Central memory CD4-positive, alpha-beta T cell (primary cell): Measurements from ENCODE around the gene CDK19.

ENCODE experiments used
- DNase-seq: peaks from one replicate; pipeline ENCODE4 v3.0.0; 2022

CDK19 gene

GRCh38 chr6:110654096-110654820 is 161.0 kb downstream of the CDK19 start:
- no peak for DNase-seq

DNA sequence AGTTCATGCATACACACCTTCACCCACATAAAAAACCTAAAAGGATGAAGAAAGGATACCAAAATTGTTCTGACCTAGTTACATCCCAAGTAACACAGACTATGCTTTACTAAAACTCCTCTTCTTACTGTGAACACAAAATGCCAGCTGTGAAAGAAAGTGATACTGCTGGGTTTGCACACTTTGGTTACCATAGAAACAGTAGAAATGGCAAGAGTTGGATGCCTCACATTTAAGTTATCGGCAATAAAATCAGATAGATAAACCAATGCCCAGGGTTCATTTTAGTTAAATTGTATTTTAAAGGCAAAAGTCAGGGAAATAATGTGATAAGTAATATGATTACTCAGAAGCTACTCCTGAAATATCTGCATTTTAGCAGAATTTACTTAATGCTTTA is 161.9 kb downstream of the CDK19 start:
- DNase-seq, result no peak

GRCh38 chr6:110652520-110652919 is 162.7 kb downstream of the CDK19 start:
- DNase-seq, result no peak

DNA sequence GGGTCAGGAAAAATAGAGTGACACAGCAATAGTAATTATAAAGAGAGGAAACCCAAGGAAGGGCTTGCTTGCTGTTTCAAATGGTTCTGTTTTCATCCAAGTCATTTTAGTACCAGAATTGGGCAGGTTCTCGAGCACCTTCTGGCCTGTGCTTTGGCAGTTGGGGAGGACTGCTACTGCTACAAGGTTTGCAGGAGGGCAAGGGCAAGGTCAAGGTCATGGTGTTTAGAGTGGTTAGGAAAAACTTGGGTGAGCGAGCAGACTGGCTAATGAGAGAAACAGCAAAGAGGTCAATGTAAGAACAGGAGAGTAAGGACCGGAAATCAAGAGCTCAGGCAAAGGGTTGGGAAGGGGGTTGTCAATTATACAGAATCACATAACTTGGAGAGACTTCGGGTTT is 164.5 kb downstream of the CDK19 start:
- no peak for DNase-seq

DNA sequence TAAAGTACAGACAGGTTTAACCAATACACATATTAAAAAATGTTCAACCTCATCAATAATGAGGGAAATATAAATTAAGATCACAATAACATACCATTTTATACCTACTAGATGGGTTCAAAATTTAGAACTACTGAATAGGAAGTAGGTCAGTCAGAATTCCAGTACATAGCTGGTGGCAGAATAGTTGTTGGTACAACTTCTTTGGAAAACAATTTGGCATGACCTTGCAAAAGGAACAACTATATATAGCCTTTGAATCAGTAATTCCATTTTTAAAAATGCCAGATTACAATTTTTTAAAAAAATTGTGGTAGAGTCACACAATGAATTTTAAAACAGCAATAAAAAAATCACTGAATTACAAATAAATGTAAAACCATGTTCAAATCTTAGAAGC is 165.6 kb downstream of the CDK19 start:
- no peak for DNase-seq

- no peak for DNase-seq
These were observed 168.0 kb downstream of the CDK19 start for GRCh38 chr6:110646951-110647910.

- no peak for DNase-seq
These were observed 168.9 kb downstream of the CDK19 start for GRCh38 chr6:110646419-110646698.

- no peak for DNase-seq
These were observed 169.4 kb downstream of the CDK19 start for GRCh38 chr6:110645685-110646418.

GRCh38 chr6:110643175-110643574 is 172.1 kb downstream of the CDK19 start:
- no peak for DNase-seq

GRCh38 chr6:110642711-110643110 is 172.6 kb downstream of the CDK19 start:
- DNase-seq, result no peak

DNA sequence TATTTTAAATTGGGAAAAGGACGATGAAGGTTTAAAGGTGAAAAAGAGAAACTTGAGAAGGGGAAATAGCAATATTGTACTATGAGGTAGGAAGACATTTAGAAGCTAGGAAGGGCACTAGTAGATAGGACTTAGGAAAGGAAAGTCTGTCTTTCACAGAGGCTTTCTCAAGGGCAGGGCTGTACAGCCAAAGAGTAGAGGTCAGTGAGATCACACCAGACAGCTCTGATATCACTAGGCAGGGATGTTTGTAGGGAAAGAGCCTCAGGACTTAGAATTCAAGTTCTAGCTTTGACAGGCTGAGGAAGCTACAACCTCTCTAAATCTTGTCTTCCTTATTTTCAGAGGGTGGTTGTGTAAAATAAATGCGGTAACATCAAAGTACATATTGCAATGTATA is 178.5 kb downstream of the CDK19 start:
- no peak for DNase-seq

DNA sequence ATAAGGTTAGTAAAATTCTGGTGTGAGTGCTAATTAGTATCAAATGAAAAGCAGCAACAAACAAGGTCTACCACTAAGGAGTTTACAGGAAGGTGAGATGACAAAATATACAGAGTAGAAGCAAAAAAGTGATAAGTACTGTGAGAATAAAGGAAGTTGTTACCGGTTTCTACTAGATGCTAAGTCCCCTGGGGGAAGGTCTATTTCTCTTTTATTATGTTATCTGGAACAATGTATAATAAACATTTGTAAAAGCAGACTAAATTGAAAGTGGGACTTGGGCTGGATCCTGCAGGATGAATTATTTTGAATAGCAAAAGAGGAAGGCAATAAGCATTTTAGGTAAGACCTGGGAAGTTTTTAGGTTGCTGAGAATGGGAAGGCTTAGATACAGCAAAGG is 180.2 kb downstream of the CDK19 start:
- DNase-seq, result no peak

GRCh38 chr6:110633731-110634213 is 181.5 kb downstream of the CDK19 start:
- no peak for DNase-seq

- DNase-seq, result no peak
These were observed 186.1 kb downstream of the CDK19 start for GRCh38 chr6:110629153-110629552.

DNA sequence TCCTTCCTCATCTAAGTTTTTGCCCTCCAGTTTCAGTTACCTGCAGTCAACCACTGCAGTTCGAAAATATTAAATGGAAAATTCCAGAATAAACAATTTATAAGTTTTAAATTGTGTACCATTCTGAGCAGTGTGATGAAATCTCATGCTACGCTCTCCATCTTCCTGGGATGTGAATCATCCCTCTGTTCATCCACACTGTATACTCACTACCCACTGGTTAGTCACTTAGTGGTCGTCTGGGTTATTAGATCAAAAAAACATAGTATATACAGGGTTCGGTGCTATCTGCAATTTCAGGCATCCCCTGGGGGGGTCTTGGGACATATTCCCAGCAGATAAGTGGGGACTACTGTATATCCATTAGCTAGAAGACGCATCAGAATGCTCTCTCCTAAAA is 186.9 kb downstream of the CDK19 start:
- DNase-seq, result no peak

DNA sequence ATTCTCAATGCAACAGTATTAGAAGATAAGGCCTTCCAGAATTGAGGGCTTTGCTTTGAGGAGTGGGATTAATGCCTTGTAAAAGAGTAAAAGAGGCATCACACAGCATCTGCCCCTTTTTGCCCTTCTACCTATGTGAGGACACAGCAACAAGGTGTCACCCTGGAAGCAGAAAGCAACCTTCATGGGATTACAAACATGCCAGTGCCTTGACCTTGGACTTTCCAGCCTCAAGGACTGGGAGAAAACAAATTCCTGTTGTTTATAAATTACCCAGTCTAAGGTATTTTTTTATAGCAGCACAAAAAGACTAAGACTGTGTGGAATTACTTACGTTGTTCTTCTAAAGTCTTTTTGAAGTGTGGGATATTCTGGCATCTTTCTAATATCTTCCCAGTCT is 188.8 kb downstream of the CDK19 start:
- DNase-seq, result no peak

DNA sequence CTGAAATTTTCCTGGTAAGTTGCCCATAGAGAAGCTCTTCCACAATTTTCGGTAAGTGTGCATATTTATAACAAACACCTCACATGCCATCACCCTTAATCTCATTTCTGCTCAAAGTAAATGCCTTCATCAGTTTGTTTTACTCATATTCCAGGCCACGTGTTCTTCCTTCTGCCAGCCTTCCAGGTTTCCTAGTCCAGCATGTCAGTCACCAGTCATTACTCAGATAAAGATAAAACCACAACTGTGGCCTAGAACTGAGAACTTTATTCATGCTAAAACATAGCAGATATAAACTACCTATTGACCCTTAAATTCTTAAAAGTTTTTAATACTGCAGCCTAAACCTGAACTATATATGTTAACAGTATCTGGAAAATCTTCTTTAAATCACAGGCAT is 189.4 kb downstream of the CDK19 start:
- no peak for DNase-seq

GRCh38 chr6:110622912-110623578 is 192.2 kb downstream of the CDK19 start:
- no peak for DNase-seq

- DNase-seq, result no peak
These were observed 194.2 kb downstream of the CDK19 start for GRCh38 chr6:110621061-110621460.

DNA sequence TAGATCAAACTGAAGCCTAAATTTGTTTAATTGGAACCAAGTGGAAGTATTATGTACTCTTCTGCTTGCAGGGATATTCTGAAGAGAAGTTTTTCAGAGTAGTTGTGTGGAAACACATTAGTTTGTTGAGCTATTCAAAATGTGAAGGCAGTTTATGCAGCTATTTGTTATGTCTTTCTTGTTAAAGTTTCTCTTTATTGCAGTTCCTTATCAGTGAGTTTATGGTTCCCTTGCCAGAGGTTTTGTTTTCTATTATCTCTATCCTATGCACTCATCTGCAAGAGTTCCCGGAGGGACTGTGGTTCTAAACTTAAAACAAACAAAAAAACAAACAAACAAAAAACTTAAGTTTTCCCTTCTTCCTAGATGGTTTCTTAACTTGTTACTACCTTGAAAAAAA is 195.2 kb downstream of the CDK19 start:
- DNase-seq, result no peak

DNA sequence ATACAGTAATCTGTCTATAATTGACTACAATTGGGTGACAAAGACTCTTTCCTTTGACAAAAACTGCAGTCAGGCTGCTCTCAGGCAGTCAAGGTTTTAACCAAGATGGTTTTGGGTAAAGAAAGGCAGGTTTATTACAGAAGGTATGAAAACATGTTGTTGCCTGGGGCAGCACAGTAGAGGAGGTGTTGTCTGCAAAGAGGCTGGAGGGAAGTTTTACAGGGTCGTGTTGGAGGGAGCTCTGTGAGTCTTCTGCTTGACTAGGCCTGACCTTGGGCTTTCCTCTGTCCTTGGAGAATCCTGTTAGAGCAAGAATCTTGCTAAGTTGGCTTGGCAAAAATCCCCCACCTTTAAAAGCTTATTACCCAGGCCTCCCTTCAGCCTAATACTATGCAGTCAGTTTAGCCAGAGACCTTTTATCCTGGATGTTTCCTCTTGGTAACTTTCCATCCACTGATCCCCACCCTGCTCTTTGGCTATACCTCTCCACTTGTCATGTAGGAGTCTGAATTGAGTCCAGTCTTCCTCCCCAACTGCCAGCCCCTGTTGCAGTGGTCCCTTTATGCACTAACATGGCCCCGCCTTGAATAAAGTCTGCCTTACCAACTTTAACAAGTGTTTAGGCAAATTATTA is 195.9 kb downstream of the CDK19 start:
- no peak for DNase-seq

- no peak for DNase-seq
These were observed 196.5 kb downstream of the CDK19 start for GRCh38 chr6:110618591-110619267.
